ENCODE results near the gene AP3D1.
"Not testable (repeated sequence)": the region's sequence is repeated elsewhere in the genome, so short reads cannot be mapped to it uniquely, and the experiment has no call there.

The AP3D1 gene

DNA sequence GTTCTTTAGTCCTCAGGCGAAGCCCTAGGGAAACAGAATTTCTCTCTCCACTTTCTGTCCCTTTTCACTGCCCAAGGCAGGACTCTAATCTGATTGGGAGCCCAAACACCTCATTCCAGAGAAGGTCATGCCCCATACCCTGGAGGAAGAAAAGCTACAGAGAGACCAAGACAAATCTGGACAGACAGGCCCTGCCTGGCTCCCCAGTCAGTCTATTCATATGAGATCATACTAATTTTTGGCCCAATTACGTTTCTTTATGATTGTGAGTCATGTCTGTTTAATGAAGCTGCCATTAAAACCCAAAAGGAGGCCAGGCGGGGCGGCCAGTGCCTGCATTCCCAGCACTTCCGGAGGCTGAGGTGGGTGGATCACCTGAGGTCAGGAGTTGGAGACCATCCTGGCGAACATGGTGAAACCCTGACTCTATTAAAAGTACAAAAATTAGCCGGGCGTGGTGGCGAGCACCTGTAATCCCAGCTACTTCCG lies 3.3 kb upstream of the AP3D1 start:
- no peak for DNase-seq (ENCODE audit: low read depth in 2 of 3, low spot score in 2 of 3)

GRCh38 chr19:2150794-2151338 lies 500 bp downstream of the AP3D1 start:
- no peak for DNase-seq (ENCODE audit: low read depth in 2 of 3, low spot score in 2 of 3)

- no peak for DNase-seq (ENCODE audit: low read depth in 2 of 3, low spot score in 2 of 3)
These were observed 1.2 kb downstream of the AP3D1 start for GRCh38 chr19:2149980-2150793.

- no peak for DNase-seq (ENCODE audit: low read depth in 2 of 3, low spot score in 2 of 3)
These were observed 2.8 kb downstream of the AP3D1 start for GRCh38 chr19:2148482-2149135.

- DNase-seq (ENCODE audit: low read depth in 2 of 3, low spot score in 2 of 3) = no peak
These were observed 5.5 kb downstream of the AP3D1 start for GRCh38 chr19:2145831-2146241.

DNA sequence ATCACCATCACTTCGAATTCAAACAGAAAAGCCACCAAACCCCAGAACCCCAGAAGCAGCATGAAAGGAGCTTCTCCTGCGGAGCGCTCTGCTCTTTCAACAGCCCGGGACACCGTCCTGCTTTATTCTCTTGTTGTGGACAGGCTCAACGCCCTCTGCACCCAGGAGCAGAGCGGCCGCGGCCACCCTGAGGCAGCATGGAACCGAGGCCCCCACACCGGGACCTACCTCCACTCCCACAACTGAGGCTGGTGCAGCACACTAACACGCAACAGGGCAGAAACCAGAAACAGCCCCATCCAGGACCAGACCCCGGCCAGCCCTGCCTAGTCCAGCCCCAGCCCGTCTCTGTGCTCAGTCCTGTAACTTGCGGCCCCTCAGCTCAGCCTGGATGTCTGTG lies 7.2 kb downstream of the AP3D1 start:
- no peak for DNase-seq (ENCODE audit: low read depth in 2 of 3, low spot score in 2 of 3)

GRCh38 chr19:2142173-2142829 lies 9.1 kb downstream of the AP3D1 start:
- DNase-seq (ENCODE audit: low read depth in 2 of 3, low spot score in 2 of 3) = no peak

- DNase-seq (ENCODE audit: low read depth in 2 of 3, low spot score in 2 of 3) = no peak
These were observed 11.2 kb downstream of the AP3D1 start for GRCh38 chr19:2140138-2140569.

DNA sequence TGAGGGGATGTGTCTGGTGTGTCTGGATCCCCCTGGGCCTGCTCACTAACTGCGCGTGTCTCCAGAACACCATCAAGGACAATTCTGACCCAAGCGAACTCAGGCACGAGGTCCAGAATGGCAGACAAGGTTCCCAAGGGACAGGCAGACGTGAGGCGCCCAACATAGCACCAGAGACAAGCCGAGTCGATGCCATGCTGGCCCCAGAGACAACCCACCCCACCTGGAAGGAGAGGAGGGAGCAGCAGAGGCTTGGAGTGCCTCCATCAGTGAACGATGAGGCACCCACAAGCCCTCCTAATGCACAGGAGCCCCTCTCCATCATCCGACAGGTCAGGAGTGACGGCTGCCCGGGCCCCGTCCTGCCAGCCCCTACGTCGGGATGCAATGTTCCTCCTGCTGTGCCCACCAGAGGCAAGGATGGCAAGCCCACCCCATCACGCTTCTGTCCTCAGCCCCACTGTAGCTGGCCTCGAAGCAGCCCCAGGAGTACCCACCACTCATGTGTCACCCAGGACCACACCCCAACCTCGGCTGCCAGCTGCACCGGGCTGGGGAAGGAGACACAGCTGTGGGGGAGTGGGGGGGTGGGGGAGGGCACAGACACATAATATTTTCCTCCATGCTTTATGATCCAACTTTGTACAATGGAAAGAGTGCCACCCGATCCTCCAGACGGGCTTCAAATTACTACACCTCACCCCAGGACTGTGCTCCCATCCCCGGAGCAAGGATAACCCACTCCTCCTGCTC lies 11.8 kb downstream of the AP3D1 start:
- DNase-seq (ENCODE audit: low read depth in 2 of 3, low spot score in 2 of 3) = no peak

DNA sequence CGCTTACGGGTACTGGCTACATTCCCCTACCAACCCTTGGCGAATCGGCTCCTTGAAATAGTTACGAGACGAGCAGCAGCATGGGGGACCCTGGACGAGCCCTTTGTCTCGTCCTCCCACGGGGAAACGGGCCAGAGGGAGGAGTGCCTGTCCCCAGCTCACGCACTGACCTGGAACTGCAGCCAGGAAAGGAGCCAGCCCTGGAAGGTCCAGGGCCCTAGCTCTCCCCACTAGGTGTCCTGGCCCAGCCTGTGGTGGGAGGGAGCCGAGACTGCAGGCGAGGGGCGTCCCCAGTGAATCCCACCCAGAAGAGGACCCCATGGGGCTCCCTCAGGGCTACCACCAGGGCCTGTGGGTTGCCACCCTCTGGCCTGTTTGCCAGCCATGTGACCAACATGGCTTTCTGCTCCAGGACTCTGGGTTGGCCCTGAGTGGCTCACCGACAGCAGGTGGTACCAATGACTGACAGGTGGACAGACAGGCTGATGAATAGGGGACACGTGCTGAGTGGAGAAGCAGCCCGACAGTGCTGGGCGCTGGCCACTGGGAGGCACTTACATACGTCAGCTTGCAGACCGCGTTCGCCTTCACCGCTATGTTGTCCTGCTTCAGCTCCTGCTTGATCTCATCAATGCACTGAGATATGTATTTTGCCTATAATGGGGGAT lies 13.2 kb downstream of the AP3D1 start:
- DNase-seq (ENCODE audit: low read depth in 2 of 3, low spot score in 2 of 3) = no peak

- DNase-seq (ENCODE audit: low read depth in 2 of 3, low spot score in 2 of 3) = no peak
These were observed 14.6 kb downstream of the AP3D1 start for GRCh38 chr19:2136796-2137195.

DNA sequence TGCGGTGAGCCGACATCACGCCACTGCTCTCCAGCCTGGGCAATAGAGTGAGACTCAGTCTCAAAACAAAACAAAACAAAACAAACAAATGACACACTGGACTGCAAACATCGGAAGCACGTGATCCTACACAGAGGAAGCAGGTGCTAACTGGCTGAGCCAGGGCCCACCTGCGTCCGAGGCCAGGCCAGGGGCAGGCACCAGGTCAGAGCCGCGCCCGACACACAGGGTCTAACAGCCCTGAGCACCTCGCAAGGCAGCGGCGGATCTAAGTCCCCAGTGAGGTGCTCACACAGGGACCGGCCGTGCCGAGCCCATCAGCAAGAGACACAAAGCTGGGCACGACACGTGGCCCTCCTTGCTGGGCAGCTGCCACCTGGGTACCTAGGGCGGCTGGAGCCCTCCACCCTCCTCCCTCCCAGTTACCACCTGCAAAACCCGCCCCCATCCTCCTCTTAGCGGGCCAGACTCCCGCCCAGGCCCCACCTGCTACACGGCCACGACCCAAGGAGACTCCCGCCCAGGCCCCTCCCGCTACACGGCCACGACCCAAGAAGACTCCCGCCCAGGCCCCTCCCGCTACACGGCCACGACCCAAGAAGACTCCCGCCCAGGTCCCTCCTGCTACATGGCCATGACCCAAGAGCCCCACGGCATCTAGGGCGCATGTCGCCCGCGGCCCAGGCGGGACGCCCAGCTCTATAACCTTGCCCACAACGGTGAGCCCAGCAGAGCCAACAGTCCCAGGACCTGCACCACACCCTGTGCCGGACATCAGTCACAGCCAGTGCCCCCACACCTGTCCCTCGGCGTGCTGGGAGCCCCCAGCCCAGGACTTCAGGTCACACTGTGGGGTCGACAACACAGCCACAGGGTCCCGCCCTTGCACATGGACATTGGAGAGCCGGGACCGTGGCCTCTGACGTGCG lies 15.6 kb downstream of the AP3D1 start:
- DNase-seq (ENCODE audit: low read depth in 2 of 3, low spot score in 2 of 3) = no peak

DNA sequence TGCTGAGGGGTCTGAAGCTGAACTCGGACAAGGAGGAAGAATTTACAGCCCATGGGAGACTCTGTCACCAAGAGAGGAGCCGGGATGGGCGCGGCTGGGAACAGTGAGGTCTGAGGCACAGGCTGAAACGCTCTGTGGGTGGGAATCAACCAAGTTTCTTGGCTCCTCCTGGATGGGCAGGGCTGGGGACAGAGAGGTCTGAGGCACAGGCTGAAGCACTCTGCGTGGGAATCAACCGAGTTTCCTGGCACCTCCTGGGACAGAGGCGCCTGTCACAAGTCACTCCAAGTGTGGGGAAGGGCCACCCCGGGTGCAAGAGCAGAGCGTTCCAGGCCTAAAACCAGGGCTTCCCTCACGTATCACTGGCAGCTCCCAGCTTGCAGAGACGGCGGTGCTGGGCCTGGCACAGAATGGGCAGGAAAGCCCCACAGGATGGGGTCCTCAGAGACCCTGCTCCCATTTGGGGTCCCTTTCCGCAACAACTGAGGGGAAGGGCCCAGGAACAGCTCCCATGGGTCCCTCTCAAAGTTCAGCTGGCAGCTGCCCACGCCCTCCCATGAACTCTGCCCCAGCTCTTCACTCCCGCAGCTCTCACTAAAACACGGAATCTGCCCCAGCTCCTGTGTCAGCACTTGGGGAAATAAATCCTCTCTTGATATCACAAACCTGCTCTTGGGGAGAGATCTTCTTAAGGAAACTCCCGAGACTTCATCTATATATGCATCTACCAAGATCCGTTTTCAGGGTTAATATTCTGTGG lies 18.5 kb downstream of the AP3D1 start:
- no peak for DNase-seq (ENCODE audit: low read depth in 2 of 3, low spot score in 2 of 3)

DNA sequence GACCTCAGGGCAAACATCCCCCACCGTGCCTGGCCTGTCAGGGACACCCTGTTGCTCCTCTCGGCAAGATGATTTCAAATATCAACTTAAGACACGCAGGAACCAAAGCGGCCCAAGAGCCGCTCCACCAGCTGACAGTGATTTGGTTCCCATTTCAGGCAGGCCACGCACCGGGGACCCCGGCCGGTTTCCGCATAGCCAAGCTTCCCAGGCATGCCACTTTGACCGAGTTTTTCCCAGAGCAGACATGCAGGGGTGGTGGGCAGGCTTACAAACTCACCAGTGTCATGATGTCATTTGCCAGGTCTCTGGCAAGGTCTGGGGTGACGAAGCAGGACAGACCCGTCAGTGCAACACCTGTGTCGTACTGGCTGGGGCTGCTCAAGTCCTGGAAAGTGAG lies 19.2 kb downstream of the AP3D1 start:
- no peak for DNase-seq (ENCODE audit: low read depth in 2 of 3, low spot score in 2 of 3)

- not testable (repeated sequence) for DNase-seq (ENCODE audit: low read depth in 2 of 3, low spot score in 2 of 3)
These were observed 20.1 kb downstream of the AP3D1 start for GRCh38 chr19:2131012-2131975.

DNA sequence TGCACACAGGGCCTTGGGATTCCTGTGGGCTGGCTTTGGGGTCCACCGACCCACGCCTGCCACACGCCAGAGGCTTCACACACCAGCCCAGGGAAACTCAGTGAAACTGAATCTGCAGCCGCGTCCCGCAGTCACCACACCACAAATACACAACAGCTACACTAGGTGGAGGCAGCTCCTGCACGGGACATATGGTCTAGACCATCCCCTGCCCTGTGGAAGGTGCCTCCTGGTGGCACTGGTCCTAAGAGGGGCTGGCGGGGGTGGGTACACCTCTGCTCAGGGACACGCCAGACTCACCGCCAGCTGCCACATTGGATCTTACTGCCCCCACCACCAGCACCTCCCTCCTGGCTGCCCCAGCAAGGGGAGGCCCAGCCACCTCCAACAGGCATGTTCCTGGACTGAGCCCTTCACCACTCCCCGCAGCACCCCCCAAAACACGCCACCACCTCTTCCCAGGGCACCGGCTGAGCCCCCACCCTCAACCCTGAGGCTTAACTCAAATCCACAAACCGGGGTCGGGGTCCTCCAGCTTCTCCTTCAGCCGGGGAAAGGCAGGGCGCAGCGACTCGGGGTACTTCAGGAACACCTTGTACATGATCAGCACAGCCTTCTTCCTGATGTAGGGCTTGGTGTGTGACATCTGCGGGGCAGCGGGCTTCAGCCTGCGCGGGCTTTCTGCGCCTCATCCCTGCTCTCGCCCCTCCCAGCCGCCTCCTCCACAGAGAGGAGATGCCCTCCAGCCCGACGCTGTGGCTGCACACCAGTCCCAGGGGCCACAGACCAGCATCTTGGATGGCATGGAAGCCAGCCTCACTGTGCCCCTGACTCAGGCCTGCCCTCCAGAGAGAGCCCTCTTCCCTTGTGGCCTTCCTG lies 21.2 kb downstream of the AP3D1 start:
- no peak for DNase-seq (ENCODE audit: low read depth in 2 of 3, low spot score in 2 of 3)

Measured in activated CD8-positive, alpha-beta memory T cell treated with anti-CD3 and anti-CD28 coated beads for 48 hours (primary cell).